ENCODE results near the gene ZNF688.

- TF ChIP-seq EZH2phosphoT487 (IDR thresholded peaks at IDR 0.05; ENCODE audit: insufficient read depth, low read depth) (no peak), EZH2 (IDR thresholded peaks at IDR 0.05; ENCODE audit: insufficient read depth, poor library complexity, severe bottlenecking) (no peak)
These were observed 14.1 kb upstream of the ZNF688 start, which contains the start of gene ZNF785 for GRCh38 chr16:30585400-30586191.
